Astrocyte of the hippocampus (primary cell): ENCODE measurements around the gene RAB44.
"Not testable (repeated sequence)": the region's sequence is repeated elsewhere in the genome, so short reads cannot be mapped to it uniquely, and the experiment has no call there.

Source experiments
- DNase-seq: peaks from one replicate; pipeline ENCODE4 v3.0.0; 2011; ENCODE audit warnings: low read depth, low spot score

Gene RAB44

GRCh38 chr6:36685926-36686667 lies 11.5 kb upstream of the RAB44 start:
- DNase-seq, result no peak

- DNase-seq, result no peak
Measured at GRCh38 chr6:36686668-36687513, 10.7 kb upstream of the RAB44 start.

DNA sequence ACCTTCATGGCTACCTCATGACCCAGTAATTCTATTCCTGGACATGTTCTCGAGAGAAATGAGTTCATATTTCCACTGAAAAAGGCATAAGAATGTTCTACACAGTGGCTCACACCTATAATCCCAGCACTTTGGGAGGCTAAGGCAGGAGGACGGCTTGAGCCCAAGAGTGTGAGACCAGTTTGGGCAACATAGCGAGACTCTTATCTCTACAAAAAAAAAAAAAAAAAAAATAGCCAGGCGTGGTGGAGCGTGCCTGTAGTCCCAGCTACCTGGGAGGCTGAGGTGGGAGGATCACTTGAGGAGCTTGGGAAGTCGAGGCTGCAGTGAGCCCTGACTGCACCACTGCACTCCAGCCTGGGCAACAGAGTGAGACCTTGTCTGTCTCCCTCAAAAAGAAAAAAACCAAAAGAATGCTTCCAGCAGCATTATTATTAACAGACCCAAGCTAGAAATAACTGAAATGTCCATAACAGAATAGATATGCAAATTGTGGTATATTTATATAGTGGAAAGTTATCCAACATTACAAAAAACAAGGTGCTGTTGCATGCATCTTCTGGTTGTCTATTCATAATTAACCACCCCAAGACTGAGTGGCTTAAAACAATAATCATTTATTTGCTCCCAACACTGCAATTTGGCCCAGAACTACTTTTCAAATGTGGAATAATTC lies 9.4 kb upstream of the RAB44 start:
- peak; percentile 20 for DNase-seq

DNA sequence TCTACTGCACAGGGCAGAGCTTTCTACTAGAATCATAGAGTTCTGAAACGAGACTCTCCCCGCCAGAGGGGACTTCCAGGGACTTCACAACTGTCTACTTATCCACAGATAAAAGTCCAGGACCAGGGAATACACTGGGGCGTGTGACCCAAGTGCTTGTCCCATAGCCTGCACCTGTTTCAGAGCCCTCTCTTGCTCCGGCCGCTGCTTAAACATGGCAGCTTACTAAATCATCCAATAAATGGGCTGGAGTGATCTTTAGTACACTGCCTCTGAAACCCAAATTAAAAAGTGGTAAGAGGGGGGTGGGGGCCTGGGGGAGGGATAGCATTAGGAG lies 8.9 kb upstream of the RAB44 start:
- peak; percentile 26 for DNase-seq

GRCh38 chr6:36691011-36691410 lies 6.6 kb upstream of the RAB44 start:
- DNase-seq, result no peak

- DNase-seq, result no peak
Measured at GRCh38 chr6:36691612-36692011, 6.0 kb upstream of the RAB44 start.

GRCh38 chr6:36692220-36692619 lies 5.4 kb upstream of the RAB44 start:
- DNase-seq, result no peak

GRCh38 chr6:36692861-36693702 lies 4.5 kb upstream of the RAB44 start:
- DNase-seq, result no peak

- no peak for DNase-seq
Measured at GRCh38 chr6:36694616-36695015, 3.0 kb upstream of the RAB44 start.

- no peak for DNase-seq
Measured at GRCh38 chr6:36695414-36695813, 2.2 kb upstream of the RAB44 start.

DNA sequence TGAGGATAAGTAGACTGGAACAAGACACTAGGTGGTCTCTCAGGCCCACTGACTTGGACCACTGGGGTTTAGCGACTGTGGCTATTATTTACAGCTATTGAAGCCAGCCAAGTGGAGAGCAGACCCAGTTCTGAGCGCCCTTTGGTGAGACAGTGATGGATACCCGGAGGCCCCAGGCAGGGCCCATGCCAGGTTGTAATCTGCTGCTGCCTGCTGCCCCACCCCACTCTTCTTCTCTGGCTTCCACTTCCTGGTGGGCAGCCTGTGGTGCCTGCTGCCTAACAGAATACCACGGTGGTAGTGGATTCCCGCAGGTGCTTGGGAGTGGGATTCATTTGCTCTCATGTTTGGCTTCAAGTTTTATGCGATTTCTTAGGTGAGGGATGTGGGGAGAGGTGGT lies 570 bp downstream of the RAB44 start:
- no peak for DNase-seq

DNA sequence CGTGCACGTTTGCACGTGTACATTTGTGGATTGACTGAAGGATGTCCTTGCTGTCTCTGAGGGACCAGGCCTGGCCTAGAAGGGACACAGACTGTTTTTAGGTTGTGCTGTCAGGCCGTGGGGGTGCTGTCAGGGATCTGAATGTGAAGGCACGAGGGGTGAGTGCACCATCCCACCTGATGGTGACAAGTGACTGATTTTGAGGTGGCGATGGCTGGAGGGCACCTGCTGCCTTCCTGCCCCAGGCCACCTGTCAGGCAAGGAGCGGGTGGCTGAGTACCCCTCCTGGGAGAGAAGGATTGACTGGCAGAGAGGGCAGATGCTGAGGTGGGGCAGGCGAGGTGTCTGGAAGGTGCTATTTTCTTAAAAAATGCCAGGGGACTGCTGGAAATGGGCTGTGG lies 1.2 kb downstream of the RAB44 start:
- DNase-seq, result no peak

DNA sequence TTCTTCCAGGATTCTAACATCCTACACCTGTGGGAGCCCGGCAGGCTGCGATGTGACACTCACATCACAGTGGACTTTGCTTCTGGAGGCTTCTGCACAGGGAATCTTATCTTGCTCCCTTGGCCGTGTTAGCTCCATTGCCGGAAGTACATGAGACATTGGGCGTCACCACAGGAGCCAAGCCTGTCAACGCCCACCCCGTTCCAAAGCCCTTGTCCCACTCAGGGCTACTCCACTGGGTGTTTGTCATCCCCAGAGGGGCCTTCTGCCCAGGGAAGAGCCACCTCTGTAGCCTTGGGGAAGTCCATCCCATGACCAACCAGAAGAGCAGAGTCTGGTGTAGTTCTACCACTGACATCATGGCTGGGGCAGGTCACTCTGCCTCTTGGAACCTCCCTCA lies 1.7 kb downstream of the RAB44 start:
- DNase-seq, result no peak

DNA sequence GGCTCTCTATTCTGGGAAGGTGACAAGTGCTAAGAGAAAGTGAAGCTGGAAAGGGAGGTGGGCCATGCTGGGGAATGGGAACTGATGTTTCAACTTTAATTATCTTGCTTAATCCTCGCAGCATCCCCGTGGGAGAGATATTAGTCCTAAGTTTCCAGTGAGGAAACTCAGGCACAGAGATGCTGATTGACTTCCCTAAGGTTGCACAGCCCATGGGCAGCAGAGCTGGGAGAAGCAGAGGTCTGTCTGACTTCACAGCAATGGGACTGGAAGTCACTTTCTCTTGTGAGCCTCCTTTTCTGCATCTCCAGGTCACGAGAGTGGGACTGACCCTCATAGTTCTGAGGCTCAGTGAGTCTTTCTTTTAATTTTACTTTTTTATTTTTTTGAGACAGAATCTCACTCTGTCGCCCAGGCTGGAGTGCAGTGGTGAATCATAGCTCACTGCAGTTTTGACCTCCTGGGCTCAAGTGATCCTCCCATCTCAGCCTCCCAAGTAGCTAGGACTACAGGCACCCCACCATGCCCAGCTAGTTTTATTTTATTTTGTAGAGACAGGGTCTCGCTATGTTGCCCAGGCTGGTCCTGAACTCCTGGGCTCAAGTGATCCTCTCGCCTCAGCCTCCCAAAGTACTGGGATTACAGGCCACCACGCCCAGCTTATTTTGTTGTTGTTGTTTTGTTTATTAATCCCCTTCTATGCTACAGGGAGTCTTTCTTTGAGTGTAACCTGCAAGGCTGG lies 2.6 kb downstream of the RAB44 start:
- no peak for DNase-seq

DNA sequence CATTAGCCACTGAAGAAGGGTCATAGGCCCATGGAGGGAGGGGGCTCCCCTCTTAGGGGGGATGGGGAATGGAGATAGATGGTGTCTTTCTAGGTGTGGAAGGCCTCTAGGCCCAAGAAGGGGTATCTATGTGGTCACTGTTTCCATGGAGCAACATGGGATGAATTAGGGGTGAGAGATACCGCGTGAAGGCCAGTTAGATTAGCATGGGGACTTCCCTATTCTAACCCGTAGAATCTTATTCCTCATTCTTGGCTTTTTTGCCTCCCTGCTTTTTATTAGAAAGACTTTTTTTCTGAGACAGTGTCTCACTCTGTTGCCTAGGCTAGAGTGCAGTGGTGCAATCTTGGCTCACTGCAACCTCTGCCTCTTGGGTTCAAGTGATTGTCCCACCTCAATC lies 3.2 kb downstream of the RAB44 start:
- DNase-seq, result no peak

- DNase-seq, result no peak
Measured at GRCh38 chr6:36701401-36701991, 3.9 kb downstream of the RAB44 start.

DNA sequence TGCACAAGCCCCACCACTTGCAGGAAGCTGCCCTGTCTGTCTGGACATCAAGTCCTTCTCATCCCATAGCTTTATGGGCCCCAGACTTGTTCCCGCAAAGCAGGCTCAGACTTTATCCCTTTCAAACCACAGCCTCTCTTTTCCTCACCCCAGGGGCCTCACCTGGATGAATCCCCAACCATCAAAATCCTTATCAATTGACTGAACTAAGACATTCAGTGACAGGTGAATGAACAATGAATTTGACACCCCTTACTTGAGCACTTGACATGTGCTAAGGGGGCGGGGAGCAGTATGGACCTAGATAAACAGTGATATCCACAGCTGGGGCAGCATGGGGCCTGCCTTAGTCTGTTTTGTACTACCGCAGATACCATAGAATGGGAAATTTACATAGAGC lies 5.0 kb downstream of the RAB44 start:
- no peak for DNase-seq

DNA sequence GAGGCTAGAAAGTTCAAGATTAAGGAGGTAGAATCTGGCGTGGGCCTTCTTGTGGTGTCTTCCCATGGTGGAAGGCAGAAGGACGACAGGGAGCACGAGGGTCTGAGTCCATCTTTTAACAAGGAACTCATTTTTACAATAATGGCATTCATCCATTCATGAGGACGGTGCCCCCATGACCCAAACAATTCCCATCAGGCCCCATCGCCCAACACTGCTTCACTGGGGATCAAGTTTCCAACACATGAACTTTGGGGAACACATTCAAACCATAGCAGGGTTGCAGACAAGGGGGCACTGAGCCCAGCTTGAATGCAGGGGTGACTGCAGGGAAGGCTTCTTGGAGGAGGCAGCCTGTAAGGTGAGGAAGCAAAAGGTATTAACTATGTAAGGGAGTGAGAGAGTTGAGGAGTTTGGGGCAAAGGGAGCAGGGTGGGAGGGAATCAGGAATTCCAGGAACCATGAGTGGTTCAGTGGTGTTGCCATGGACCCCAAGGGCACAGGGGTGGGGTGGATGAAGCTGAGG lies 5.5 kb downstream of the RAB44 start:
- DNase-seq, result no peak

GRCh38 chr6:36703982-36704381 lies 6.4 kb downstream of the RAB44 start:
- no peak for DNase-seq

DNA sequence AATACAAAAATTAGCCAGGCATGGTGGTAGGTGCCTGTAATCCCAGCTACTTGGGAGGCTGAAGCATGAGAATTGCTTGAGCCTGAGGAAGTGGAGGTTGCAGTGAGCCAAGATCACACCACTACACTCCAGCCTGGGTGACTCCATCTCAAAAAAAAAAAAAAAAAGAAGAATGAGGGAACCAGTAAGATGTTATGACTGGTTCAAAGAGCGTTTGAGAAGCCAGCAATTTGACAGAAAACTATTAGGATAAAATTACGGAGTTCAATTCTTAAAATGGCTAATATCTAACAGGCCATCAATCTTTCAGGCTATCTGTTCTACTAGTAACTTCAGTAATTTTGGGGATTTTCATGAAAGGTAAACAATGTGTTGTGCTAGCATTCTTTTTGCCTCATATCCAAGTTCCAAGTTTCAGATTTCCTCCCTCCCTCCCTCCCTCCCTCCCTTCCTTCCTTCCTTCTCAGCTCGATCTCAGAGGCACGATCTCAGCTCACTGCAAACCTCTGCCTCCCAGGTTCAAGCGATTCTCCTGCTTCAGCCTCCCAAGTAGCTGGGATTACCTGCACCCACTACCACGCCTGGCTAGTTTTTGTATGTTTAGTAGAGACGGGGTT lies 7.4 kb downstream of the RAB44 start:
- not testable (repeated sequence) for DNase-seq
